HCT116 (cell line): ENCODE data around the gene SUSD2. TPM values are rescaled to one million over a fixed set of nuclear protein-coding genes. Genes with fewer than 3 reads are reported as not detected.

ENCODE experiments used
- ATAC-seq: fragments of 200-7000 bp; cut with Tn5 transposase; 2 replicates; pipeline ENCODE4 v1.9.1; 2020; ENCODE audit warnings: mild to moderate bottlenecking, moderate library complexity
- BruUV-seq: library from RNA; stranded (reverse); fragments of 400-500 nt; replicated peaks from 2 replicates; lab custom pipeline; 2021; lab: Mats Ljungman, UMichigan
- CTCF ChIA-PET: fragments of 300-600 bp; sonication (Branson Sonifier 250); formaldehyde crosslinking; loops from one replicate; lab custom pipeline; 2021; ENCODE audit warnings: antibody characterized with exemption; lab: Charles Lee
- POLR2A ChIA-PET: fragments of 300-600, 350-600 bp; sonication (Branson Sonifier 250); formaldehyde crosslinking; loops from one replicate; lab custom pipeline; 2021; ENCODE audit warnings: antibody characterized with exemption; lab: Charles Lee
- RAD21 ChIA-PET, 2 experiments: fragments of 300-600 bp; sonication (Branson Sonifier 250); formaldehyde crosslinking; loops; one replicate each; lab custom pipeline; 2023; ENCODE audit warnings: low total read pairs in 2 of 2; ENCODE audit not compliant: uncharacterized antibody in 2 of 2, unreplicated experiment in 2 of 2, low non-redundant PET in 1 of 2; lab: Charles Lee
- DNase-seq: peaks from one replicate; pipeline ENCODE4 v3.0.0-alpha.2; 2010; ENCODE audit warnings: low read depth, low spot score
- H2AFZ ChIP-seq: fragments of 200-600 bp; shearing (Covaris generic), sonication (generic); 2 replicates; pipeline ENCODE4 v1.6.1; 2017; ENCODE audit warnings: low read depth, mixed run types, mixed read lengths, antibody characterized with exemption, low read length; ENCODE audit not compliant: poor library complexity, severe bottlenecking
- H3K27ac ChIP-seq: 2 replicates; pipeline ENCODE4 v1.5.1; 2012; ENCODE audit warnings: low read depth, low read length
- H3K27me3 ChIP-seq: fragments of 200-600 bp; sonication (generic); 2 replicates; pipeline ENCODE4 v1.6.1; 2016; ENCODE audit warnings: mixed run types, low read length, mixed read lengths; ENCODE audit not compliant: insufficient read depth
- H3K36me3 ChIP-seq, 2 experiments: fragments of 200-500 bp in 1 of 2; fragments of 200-600 bp in 1 of 2; sonication (Bioruptor generic) in 1 of 2; sonication (generic) in 1 of 2; 2 replicates each; pipeline versions ENCODE4 v1.5.1 to v1.6.1; 2014 to 2016; ENCODE audit warnings: low read length in 2 of 2, inconsistent platforms in 1 of 2, mixed read lengths in 1 of 2, mixed run types in 1 of 2; ENCODE audit not compliant: insufficient read depth in 2 of 2, control insufficient read depth in 1 of 2
- H3K4me1 ChIP-seq, 2 experiments: fragments of 200-600 bp in 1 of 2; sonication (generic) in 1 of 2; 2 replicates each; pipeline versions ENCODE4 v1.5.1 to v1.6.1; 2012 to 2017; ENCODE audit warnings: low read length in 2 of 2, inconsistent platforms in 1 of 2, mild to moderate bottlenecking in 1 of 2, mixed read lengths in 1 of 2, mixed run types in 1 of 2, moderate library complexity in 1 of 2; ENCODE audit not compliant: insufficient read depth in 2 of 2, control insufficient read depth in 1 of 2
- H3K4me2 ChIP-seq: fragments of 200-600 bp; sonication (generic); 2 replicates; pipeline ENCODE4 v1.6.1; 2017; ENCODE audit warnings: mixed run types, low read length, mixed read lengths
- H3K4me3 ChIP-seq, 2 experiments: fragments of 200-600 bp in 1 of 2; sonication (generic) in 1 of 2; replicated peaks in 1 of 2; 2 replicates each; pipeline ENCODE4 v1.5.1; 2011 to 2016; ENCODE audit warnings: low read length in 2 of 2, control low read depth in 1 of 2, low read depth in 1 of 2, mild to moderate bottlenecking in 1 of 2, mixed read lengths in 1 of 2, mixed run types in 1 of 2
- H3K79me2 ChIP-seq: fragments of 200-600 bp; sonication (generic); 2 replicates; pipeline ENCODE4 v1.6.1; 2017; ENCODE audit warnings: mild to moderate bottlenecking, mixed run types, low read length, moderate library complexity, mixed read lengths; ENCODE audit not compliant: insufficient read depth
- H3K9ac ChIP-seq: fragments of 200-600 bp; sonication (generic); 2 replicates; pipeline ENCODE4 v1.6.1; 2016; ENCODE audit warnings: low read length, mixed read lengths
- H3K9me2 ChIP-seq: fragments of 200-600 bp; sonication (generic), shearing (Covaris generic); 2 replicates; pipeline ENCODE4 v1.6.1; 2017; ENCODE audit warnings: mixed run types, mild to moderate bottlenecking, moderate library complexity; ENCODE audit not compliant: insufficient read depth
- H3K9me3 ChIP-seq, 2 experiments: fragments of 200-500 bp in 1 of 2; fragments of 200-600 bp in 1 of 2; sonication (Bioruptor generic) in 1 of 2; sonication (generic) in 1 of 2; 2 replicates each; pipeline ENCODE4 v1.6.1; 2014 to 2017; ENCODE audit warnings: low read length in 2 of 2, mixed read lengths in 2 of 2, inconsistent platforms in 1 of 2, low read depth in 1 of 2, mild to moderate bottlenecking in 1 of 2, mixed run types in 1 of 2, moderate library complexity in 1 of 2; ENCODE audit not compliant: control insufficient read depth in 1 of 2, insufficient read depth in 1 of 2
- H4K20me1 ChIP-seq: fragments of 200-600 bp; sonication (generic), shearing (Covaris generic); 2 replicates; pipeline ENCODE4 v1.6.1; 2017; ENCODE audit warnings: mixed run types, mild to moderate bottlenecking, moderate library complexity; ENCODE audit not compliant: insufficient read depth
- CTCF ChIP-seq, 3 experiments: fragments of 200-600 bp in 1 of 3; sonication (generic) in 1 of 3; IDR thresholded peaks in 2 of 3; conservative IDR thresholded peaks in 1 of 3; 2 replicates each; pipeline ENCODE4 v1.5.1; 2012 to 2017; ENCODE audit warnings: low read depth in 2 of 3, low read length in 2 of 3, antibody characterized with exemption in 1 of 3, borderline replicate concordance in 1 of 3, control low read depth in 1 of 3, mild to moderate bottlenecking in 1 of 3, mixed read lengths in 1 of 3, mixed run types in 1 of 3, moderate library complexity in 1 of 3; ENCODE audit not compliant: insufficient read depth in 1 of 3
- JUND ChIP-seq: IDR thresholded peaks from 2 replicates; pipeline ENCODE4 v1.6.1; 2012
- RAD21 ChIP-seq: IDR thresholded peaks from 2 replicates; pipeline ENCODE4 v1.6.1; 2012; ENCODE audit warnings: low read depth, mild to moderate bottlenecking
- REST ChIP-seq: IDR thresholded peaks from 2 replicates; pipeline ENCODE4 v1.6.1; 2012; ENCODE audit warnings: low read depth
- SIN3A ChIP-seq: IDR thresholded peaks from 2 replicates; pipeline ENCODE4 v1.6.1; 2012; ENCODE audit warnings: low read depth
- intact Hi-C: fragments of 100-400 bp; cut with micrococcal nuclease; formaldehyde crosslinking; loops from 2 replicates; pipeline ENCODE4 v1.10.0; 2022
- total RNA-seq: library from RNA; stranded (reverse); gene quantifications from one replicate; pipeline ENCODE4 v1.2.1, GENCODE V29; 2021; ENCODE audit not compliant: unreplicated experiment

Gene SUSD2
- total RNA-seq, 1 experiment from 2014 or later: 6.6 TPM

GRCh38 chr22:24189249-24190158, 8.2 kb downstream of the SUSD2 start:
- Histone ChIP-seq H3K36me3 (no peaks in the 10 kb centered on the region), H3K4me2 (peak overlapping the region; percentile 65), H3K4me1 (peaks cover 35 to 36% of the 10 kb centered on the region in 2 experiments), H3K27ac (peak overlapping the region; percentile 74), H3K27me3 (no peaks in the 10 kb centered on the region), H3K9me2 (no peaks in the 10 kb centered on the region), H3K9me3 (no peaks in the 10 kb centered on the region), H3K4me3 (no peak overlapping the region), H3K79me2 (no peaks in the 10 kb centered on the region), H4K20me1 (no peaks in the 10 kb centered on the region)
- RAD21 ChIA-PET: interaction anchor here (0.6 to 2.6 kb wide), 10 partner anchors 16 to 320 kb away, joined by 3 to 42 read pairs (median 4); partner anchors contain the start of gene GGT5 (in 1 of the 2)
- CTCF ChIA-PET: interaction anchor here (0.5 to 4.6 kb wide), 14 partner anchors 9 to 333 kb away, joined by 3 to 95 read pairs (median 6); partner anchors contain the start of genes GGT5 and SUSD2
- no TSS peak for BruUV-seq
- POLR2A ChIA-PET: interaction anchor here (0.8 to 1.7 kb wide), 3 partner anchors 13 to 58 kb away, joined by 4 to 5 read pairs (median 4); no protein-coding TSS in a partner anchor
- DNase-seq: no peak
- peak; percentile 100 for TF ChIP-seq RAD21
- no peak for TF ChIP-seq REST
- TF ChIP-seq SIN3A: no peak
- TF ChIP-seq JUND: no peak
- peak; percentile 90 to 96 (median 94) for TF ChIP-seq CTCF (IDR thresholded peaks at IDR 0.05 in 2 of 3, conservative IDR thresholded peaks at IDR 0.05 in 1 of 3; ENCODE audit: borderline replicate concordance in 1 of 3, insufficient read depth in 1 of 3, low read depth in 2 of 3, low read length in 2 of 3)
- TF ChIP-seq, all 23 proteins: peak for 2
- peak; percentile 93 for ATAC-seq
- intact Hi-C loops: loop anchor here (1.0 to 10.0 kb wide), 2 partner anchors 58 to 335 kb away; no protein-coding TSS in a partner anchor
- H3K9ac ChIP-seq: peak overlapping the region; percentile 40
- H2AFZ ChIP-seq: peak overlapping the region; percentile 88
